Right forelimb (tissue), 1 donor: ENCODE results near the gene IER3.
"Not testable (repeated sequence)": the region's sequence is repeated elsewhere in the genome, so short reads cannot be mapped to it uniquely, and the experiment has no call there.

Experiments
- DNase-seq: peaks from one replicate; pipeline ENCODE4 v3.0.0-alpha.2; 2018

IER3 gene

DNA sequence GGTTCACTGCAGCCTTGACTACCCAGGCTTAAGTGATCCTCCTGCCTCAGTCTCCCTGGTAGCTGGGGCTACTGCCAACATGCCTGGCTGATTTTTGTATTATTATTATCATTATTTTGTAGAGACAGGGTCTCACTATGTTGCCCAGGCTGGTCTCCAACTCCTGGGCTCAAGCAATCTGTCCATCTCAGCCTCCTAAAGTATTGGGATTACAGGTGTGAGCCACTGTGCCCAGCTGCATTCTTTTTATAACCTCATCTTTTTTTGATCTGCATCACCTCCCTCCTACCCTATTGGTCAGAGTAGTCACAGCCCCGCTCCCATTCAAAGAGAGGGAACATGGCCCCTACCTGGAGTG, 23.6 kb upstream of the IER3 start:
- no peak for DNase-seq

GRCh38 chr6:30767158-30767943, 23.0 kb upstream of the IER3 start:
- DNase-seq: no peak

GRCh38 chr6:30766461-30767157, 22.3 kb upstream of the IER3 start:
- DNase-seq: no peak

DNA sequence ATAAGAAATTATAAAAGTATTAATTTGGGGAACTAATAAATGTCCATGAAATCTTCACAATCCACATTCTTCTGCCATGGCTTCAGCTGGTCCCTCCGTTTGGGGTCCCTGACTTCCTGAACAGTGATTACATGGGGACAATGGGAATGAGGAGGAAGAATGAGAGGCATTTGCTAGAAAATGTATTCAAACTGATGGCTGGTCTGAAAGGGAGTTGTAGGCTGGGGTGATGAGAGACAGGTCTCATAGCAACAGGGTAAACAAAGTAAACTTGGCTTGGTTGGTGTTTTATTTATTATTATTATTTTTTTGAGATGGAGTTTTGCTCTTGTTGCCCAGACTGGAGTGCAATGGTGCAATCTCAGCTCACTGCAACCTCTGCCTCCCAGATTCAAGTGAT, 21.1 kb upstream of the IER3 start:
- not testable (repeated sequence) for DNase-seq

DNA sequence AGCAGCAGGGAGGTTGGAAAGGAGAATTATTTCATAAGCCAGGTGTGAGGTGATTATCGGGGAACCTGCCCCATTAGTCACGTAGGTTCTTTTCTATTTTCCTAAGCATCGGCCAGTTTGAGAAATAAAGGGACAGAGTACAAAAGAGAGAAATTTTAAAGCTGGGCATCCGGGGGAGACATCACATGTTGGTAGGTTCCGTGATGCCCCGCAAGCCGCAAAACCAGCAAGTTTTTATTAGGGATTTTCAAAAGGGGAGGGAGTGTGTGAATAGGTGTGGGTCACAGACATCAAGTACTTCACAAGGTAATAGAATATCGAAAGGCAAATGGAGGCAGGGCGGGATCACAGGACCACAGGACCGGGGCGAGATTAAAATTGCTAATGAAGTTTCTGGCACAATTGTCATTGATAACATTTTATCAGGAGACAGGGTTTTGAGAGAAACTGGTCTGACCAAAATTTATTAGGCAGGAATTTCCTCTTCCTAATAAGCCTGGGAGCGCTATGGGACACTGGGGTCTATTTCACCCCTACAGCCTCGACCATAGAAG, 20.2 kb upstream of the IER3 start:
- DNase-seq: not testable (repeated sequence)

DNA sequence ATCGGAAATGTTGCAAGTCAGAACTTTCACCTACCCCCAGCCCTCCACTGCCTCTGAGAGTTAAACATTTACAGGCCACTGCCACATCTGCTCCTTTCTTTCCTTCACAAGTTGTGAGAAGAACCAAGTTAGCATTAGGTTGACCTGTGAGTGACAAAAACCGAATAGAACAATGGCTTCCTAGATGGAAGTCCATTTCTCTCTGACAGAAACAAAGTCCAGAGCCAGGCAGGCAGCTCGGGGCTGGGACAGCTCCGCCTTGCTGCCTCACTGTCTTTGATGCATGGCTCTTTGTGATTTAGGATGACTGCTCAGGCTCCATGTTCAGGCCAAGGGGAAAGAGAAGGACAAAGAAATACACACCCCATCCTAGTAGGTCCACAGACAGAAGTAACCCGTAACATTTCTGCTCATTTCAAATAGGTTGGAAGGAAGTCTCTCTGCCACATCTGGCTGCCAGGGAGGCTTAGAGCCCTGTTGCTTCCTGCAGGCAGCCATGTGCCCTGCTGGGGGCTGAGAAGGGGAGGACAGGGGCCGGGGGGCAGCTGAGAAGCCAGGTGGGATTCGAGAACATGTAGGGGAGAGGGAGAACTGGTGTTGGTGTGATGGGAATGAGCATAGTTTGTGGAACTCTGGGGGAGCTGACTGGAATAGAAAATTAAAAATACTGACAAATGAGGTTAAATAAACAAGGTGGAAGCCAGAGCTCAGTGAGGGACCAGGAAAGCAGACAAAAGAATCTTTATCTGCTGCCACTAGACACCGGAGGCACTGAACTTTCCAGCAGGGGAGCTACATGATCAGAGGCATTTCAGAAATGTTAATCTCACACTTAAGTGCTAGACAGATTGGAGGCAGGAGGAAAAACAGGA, 19.5 kb upstream of the IER3 start:
- no peak for DNase-seq

DNA sequence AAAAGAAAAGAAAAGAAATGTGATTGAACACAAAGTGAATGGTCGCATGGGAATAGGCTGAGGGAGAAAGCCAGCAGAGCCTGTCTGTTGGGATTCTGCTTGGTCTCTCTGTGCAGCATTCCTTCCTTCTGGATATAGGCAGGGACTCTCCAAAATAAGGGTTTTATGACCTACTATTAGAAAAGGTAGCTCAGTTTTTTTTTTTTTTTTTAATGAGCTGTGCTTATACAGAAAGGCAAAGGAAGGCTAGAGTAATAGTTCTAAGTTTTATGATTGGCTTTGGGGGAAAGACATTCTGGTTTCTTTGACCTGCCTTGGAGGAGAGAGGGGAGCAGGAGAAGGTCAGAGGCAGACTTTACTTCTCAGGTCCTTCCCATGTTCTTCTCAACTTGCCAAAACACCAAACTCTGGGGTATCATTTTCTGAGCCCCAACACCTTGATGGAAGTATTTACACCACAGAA, 18.8 kb upstream of the IER3 start:
- no peak for DNase-seq

- no peak for DNase-seq
Measured at GRCh38 chr6:30761791-30762429, 17.6 kb upstream of the IER3 start.

DNA sequence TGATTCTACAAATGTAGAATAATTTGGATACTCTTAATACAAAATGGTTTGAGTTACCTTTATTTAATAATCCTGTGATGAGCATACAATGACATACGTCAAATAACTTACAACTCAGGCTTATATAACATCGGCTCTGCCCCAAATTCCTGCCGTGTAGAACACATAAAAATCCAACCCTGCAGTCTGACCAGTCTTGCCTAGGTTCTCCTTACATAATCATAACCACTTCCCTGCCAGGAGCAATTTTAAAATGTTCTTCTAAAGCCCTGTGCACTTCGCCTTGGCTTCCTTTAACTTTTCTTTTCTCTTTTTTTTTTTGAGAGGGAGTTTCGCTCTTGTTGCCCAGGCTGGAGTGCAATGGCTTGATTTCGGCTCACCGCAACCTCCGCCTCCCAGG, 16.2 kb upstream of the IER3 start:
- no peak for DNase-seq

GRCh38 chr6:30759575-30760239, 15.4 kb upstream of the IER3 start:
- no peak for DNase-seq

GRCh38 chr6:30757261-30757904, 13.0 kb upstream of the IER3 start:
- DNase-seq: no peak

DNA sequence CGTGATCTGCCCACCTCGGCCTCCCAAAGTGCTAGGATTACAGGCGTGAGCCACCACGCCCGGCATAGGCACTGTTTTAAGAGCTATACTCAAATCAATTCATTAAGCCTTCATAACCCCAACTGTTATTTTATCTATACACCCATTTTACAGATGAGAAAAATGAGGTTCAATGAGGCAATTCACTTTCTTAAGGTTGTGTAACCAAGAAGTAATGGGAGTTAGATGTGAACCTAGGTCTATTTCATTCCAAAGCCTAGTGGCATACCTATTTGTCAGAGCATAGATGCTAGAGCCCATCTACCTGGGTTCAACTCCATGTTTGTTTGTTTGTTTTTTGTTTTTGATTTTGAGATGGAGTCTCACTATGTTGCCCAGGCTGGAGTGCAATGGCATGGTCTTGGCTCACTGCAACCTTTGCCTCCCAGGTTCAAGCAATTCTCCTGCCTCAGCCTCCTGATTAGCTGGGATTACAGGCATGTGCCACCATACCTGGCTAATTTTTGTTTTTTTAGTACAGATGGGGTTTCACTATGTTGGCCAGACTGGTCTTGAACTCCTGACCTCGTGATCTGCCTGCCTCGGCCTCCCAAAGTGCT, 12.2 kb upstream of the IER3 start:
- DNase-seq: not testable (repeated sequence)

- no peak for DNase-seq
Measured at GRCh38 chr6:30754631-30755030, 10.3 kb upstream of the IER3 start.

GRCh38 chr6:30752157-30752927, 8.0 kb upstream of the IER3 start:
- DNase-seq: peak; percentile 89

- DNase-seq: no peak
Measured at GRCh38 chr6:30750379-30750668, 6.0 kb upstream of the IER3 start.

DNA sequence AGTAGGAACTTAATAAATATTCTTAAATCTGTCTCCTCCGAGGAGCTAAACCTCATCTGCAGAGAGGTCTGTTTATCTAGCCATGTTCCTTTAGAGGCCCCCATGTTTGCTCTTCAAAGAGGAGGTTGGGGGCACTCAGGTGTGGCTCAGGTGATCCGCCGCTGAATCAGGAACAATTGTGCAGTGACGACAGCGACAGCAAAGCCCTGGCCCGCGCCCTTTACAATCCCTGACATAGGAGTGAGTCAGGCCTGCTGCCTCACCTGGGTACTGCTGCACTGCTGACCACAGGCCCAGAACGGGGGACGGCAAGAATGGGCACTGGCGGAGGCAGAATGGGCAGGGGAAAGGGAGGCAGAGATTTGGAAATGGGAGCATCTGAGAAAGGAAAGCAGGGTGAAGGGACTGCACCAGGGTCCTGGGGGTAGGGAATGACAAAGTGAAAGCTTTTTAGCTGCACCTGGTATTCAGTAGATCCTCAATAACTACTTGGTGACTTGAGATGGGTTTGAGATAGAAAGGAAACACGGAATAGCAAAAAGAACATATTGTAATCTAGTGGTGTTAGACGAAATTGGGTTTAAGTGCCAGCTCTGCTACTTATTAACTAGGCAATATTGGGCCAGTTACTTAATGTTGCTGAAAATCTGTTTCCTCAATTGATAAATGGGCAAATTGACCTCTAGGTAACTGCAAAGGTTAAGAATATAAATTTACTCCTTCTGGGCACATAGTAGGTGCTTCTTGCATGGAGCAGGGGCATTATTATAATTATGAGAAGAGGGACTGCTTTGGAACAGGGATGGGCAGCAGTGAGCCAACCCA, 5.4 kb upstream of the IER3 start:
- no peak for DNase-seq

GRCh38 chr6:30748851-30749540, 4.6 kb upstream of the IER3 start:
- no peak for DNase-seq

- DNase-seq: no peak
Measured at GRCh38 chr6:30747902-30748769, 3.8 kb upstream of the IER3 start.
